Measurements from ENCODE around the gene KLF6. TPM values are rescaled to one million over a fixed set of nuclear protein-coding genes. Genes with fewer than 3 reads are reported as not detected.

Gene KLF6
- total and polyA plus RNA-seq, 9 of the 15 experiments (the other 6 are each of a cell fraction or from before 2014, with no cell fraction given): 3.2 to 23.9 (median 8.0) TPM

DNA sequence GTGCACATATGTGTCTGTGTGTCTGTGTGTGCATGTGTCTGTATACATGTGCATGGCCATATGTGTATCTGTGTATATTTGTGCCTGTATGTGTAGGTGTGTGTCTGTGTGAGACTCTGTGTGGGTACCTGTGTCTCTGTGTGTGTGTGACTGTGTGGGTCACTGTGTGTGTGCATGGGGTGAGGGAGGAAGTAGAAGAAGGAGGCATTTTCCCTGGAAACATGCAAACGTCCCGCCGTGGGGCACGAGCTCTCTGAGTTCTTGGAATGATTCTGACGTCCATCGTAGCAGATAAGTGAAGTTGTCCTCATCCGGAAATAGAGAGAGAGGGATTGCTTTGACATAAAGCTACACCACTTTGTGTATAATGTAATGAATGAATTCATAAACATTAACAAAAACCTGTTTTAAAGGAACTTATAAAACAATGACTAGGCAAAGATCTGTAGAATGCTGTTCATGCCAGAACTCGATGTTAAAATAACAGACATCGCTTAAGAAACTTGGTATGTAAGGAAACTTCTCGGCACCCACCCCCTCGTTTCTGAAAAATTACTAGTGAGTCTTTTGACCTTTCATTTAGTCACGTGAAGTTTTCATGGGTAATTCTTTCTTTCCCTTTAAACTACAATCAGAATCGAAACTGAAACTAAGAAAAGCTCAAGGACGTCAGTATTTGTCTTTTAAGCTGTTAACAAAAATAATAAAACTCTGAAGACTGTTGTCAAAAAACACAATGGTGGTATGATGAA is 43.6 kb upstream of the KLF6 start (continued):
- TF ChIP-seq JUND (IDR thresholded peaks at IDR 0.05; ENCODE audit: borderline replicate concordance, low read depth, low read length) (no peak; the same call in 1 of the 2 replicates), JUND (tag; IDR thresholded peaks at IDR 0.05; ENCODE audit: borderline replicate concordance, low read depth, low read length) (peak; percentile 45; the same call in 2 of the 3 replicates), ZNF165 (CRISPR knock-in tag; IDR thresholded peaks at IDR 0.05; ENCODE audit: borderline replicate concordance) (no peak), ZNF764 (CRISPR knock-in tag; IDR thresholded peaks at IDR 0.05; ENCODE audit: low read depth) (no peak), ZNF197 (CRISPR knock-in tag; IDR thresholded peaks at IDR 0.05; ENCODE audit: low read depth) (peak; percentile 58; the same call in 1 of the 2 replicates), ETV5 (CRISPR knock-in tag; IDR thresholded peaks at IDR 0.05; ENCODE audit: low read depth) (peak; percentile 35; the same call in 1 of the 2 replicates), DMBX1 (CRISPR knock-in tag; IDR thresholded peaks at IDR 0.05; ENCODE audit: borderline replicate concordance) (no peak), ZNF253 (CRISPR knock-in tag; conservative IDR thresholded peaks at IDR 0.05) (no peak), MEIS2 (IDR thresholded peaks at IDR 0.05; ENCODE audit: partially characterized antibody) (no peak)
- TF ChIP-seq, protein P1, sequence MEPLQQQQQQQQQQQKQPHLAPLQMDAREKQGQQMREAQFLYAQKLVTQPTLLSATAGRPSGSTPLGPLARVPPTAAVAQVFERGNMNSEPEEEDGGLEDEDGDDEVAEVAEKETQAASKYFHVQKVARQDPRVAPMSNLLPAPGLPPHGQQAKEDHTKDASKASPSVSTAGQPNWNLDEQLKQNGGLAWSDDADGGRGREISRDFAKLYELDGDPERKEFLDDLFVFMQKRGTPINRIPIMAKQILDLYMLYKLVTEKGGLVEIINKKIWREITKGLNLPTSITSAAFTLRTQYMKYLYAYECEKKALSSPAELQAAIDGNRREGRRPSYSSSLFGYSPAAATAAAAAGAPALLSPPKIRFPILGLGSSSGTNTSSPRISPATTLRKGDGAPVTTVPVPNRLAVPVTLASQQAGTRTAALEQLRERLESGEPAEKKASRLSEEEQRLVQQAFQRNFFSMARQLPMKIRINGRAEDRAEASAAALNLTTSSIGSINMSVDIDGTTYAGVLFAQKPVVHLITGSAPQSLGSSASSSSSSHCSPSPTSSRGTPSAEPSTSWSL (CRISPR knock-in tag; IDR thresholded peaks at IDR 0.05; ENCODE audit: borderline replicate concordance): no peak
- TF ChIP-seq, protein P2, sequence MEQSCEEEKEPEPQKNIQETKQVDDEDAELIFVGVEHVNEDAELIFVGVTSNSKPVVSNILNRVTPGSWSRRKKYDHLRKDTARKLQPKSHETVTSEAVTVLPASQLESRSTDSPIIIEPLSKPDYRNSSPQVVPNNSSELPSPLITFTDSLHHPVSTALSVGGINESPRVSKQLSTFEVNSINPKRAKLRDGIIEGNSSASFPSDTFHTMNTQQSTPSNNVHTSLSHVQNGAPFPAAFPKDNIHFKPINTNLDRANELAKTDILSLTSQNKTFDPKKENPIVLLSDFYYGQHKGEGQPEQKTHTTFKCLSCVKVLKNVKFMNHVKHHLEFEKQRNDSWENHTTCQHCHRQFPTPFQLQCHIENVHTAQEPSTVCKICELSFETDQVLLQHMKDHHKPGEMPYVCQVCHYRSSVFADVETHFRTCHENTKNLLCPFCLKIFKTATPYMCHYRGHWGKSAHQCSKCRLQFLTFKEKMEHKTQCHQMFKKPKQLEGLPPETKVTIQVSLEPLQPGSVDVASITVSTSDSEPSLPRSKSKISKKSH (CRISPR knock-in tag; IDR thresholded peaks at IDR 0.05): no peak

Measured in K562 (cell line).